ENCODE results near the gene SLC6A2.

- TF ChIP-seq CTCF (conservative IDR thresholded peaks at IDR 0.05; ENCODE audit: low read depth, low read length) (no peak), EZH2 (IDR thresholded peaks at IDR 0.05; ENCODE audit: low read length, unreplicated experiment) (no peak), EZH2phosphoT487 (IDR thresholded peaks at IDR 0.05; ENCODE audit: borderline replicate concordance, low read length) (no peak)
Observed at GRCh38 chr16:55642611-55643010, 13.2 kb upstream of the SLC6A2 start.

Measured in PC-3 (cell line).